Stimulated activated CD8-positive, alpha-beta memory T cell treated with anti-CD3 and anti-CD28 coated beads, Interleukin-15, amount 100 ng/mL, for 24 hours (primary cell): ENCODE measurements around the gene AKAP6.

ENCODE experiments used
- DNase-seq: peaks from one replicate; pipeline ENCODE4 v3.0.0-alpha.2; 2020; ENCODE audit warnings: low read depth

AKAP6 gene

GRCh38 chr14:32625211-32625610 is 296.1 kb downstream of the AKAP6 start:
- no peak for DNase-seq

- DNase-seq, result no peak
These were observed 298.6 kb downstream of the AKAP6 start for GRCh38 chr14:32627545-32628298.

GRCh38 chr14:32629236-32629635 is 300.1 kb downstream of the AKAP6 start:
- no peak for DNase-seq

GRCh38 chr14:32630701-32631100 is 301.6 kb downstream of the AKAP6 start:
- no peak for DNase-seq

GRCh38 chr14:32633224-32633859 is 304.2 kb downstream of the AKAP6 start:
- DNase-seq, result no peak

- DNase-seq, result no peak
These were observed 304.8 kb downstream of the AKAP6 start for GRCh38 chr14:32633930-32634329.

- no peak for DNase-seq
These were observed 306.1 kb downstream of the AKAP6 start for GRCh38 chr14:32635061-32635719.

- DNase-seq, result no peak
These were observed 308.5 kb downstream of the AKAP6 start for GRCh38 chr14:32637582-32637981.

GRCh38 chr14:32639208-32639607 is 310.1 kb downstream of the AKAP6 start:
- no peak for DNase-seq

- no peak for DNase-seq
These were observed 316.5 kb downstream of the AKAP6 start for GRCh38 chr14:32645551-32645950.

- no peak for DNase-seq
These were observed 319.3 kb downstream of the AKAP6 start for GRCh38 chr14:32648434-32648833.

- no peak for DNase-seq
These were observed 320.9 kb downstream of the AKAP6 start for GRCh38 chr14:32650030-32650429.

- DNase-seq, result no peak
These were observed 321.6 kb downstream of the AKAP6 start for GRCh38 chr14:32650665-32651064.

GRCh38 chr14:32654106-32654505 is 325.0 kb downstream of the AKAP6 start:
- DNase-seq, result no peak

GRCh38 chr14:32656601-32657000 is 327.5 kb downstream of the AKAP6 start:
- DNase-seq, result no peak

GRCh38 chr14:32657081-32657480 is 328.0 kb downstream of the AKAP6 start:
- DNase-seq, result no peak

- no peak for DNase-seq
These were observed 332.1 kb downstream of the AKAP6 start for GRCh38 chr14:32661216-32661615.

- no peak for DNase-seq
These were observed 333.1 kb downstream of the AKAP6 start for GRCh38 chr14:32662211-32662610.

- DNase-seq, result no peak
These were observed 337.2 kb downstream of the AKAP6 start for GRCh38 chr14:32666308-32666707.

GRCh38 chr14:32667287-32667686 is 338.2 kb downstream of the AKAP6 start:
- no peak for DNase-seq

- DNase-seq, result no peak
These were observed 338.7 kb downstream of the AKAP6 start for GRCh38 chr14:32667791-32668190.

GRCh38 chr14:32669391-32669790 is 340.3 kb downstream of the AKAP6 start:
- DNase-seq, result no peak

GRCh38 chr14:32675433-32675832 is 346.3 kb downstream of the AKAP6 start:
- no peak for DNase-seq
